Measurements from ENCODE around the gene CNTNAP2.
"Not testable (repeated sequence)": the region's sequence is repeated elsewhere in the genome, so short reads cannot be mapped to it uniquely, and the experiment has no call there.

CNTNAP2 gene

DNA sequence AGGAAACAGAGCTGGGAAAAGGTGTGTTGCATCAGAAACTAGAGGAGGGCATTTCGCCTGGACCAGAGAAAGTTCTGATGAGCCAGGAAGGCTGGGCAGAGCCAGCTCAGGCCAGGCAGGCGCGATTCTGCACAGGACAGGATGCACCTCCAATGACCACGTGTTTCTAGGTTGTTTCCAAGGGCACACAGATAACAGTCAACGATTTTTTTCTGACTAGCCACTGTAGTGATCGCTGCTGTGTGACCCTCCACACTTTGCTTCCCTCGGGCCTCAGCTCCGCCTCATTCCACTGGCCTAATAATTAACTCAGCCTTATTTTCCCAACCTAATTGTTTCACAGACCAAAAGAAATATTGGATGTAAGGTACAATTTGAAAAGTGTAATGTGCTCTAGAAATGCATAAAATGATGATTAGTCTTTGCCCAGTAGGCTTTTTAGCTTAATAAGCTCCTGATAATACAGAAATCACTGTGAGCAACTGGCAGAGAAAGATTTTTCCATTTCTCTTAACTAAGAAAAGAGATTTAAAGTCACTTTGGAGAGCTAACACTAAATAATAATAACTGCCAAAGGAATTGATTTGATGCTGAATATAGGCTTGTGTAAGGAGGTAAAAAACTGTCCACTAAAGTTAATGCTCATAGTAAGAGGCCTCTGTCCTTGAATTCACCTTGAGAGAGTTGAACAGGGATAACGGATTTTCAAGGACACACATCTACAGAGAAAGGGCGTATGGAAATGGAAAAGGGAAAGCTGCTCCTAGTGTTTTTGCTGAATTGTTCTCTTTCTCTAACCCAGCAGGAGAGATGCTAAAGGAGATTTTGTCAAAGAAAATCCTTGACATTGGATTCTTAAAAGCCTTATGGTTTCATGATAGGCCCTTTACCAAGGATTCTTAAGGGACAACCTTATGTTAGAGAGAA is 2183.0 kb downstream of the CNTNAP2 start:
- no peak for DNase-seq

DNA sequence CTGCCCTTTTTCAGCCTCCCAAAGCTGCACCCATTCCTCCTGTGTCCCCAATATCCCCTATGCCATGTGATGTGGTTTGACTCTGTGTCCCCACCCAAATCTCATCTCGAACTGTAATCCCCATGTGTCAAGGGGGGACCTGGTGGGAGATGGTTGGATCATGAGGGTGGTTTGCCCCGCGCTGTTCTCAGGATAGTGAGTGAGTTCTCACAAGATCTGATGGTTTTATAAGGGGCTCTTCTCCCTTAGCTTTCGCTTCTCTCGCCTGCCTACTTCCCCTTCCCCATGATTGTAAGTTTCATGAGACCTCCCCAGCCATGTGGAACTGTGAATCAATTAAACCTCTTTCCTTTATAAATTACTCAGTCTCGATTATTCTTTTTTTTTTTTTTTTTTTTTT is 2185.8 kb downstream of the CNTNAP2 start:
- DNase-seq = not testable (repeated sequence)

DNA sequence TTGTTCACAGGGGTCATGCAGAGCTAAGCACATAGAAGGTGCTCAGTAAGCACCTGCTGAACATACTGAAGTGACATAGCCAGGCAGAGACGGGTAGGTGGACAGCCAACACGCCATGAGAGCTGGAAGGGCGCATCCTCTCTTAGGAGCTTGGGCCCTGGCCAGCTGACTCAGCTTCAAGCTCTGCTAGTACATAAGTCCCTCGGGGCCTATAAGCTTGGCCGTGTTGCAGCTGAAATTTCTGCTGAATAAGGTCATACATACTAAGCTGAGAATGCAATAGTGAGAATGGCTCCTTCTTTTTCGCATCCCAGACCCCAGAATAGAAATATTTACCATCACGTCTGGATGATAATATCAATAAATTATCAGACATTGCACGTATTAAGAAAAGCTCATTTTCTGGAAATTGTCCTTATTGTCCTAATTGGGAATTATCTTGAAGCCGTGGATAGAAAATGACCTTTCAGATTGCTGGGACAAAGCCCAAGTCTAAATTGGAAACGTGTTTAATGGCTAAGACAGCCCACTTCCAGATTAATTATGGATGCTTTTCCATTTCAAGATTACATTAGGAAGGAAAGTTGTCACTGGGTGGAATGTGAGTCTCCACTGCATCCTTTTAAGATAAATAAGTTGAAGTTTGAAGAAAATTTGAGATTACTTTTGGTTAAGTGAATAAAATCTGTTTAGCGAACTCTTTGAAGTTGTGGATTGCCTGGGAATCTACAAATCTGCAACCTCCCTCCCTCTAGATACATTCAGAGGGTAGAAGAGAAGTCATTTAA is 2186.9 kb downstream of the CNTNAP2 start:
- DNase-seq = no peak

DNA sequence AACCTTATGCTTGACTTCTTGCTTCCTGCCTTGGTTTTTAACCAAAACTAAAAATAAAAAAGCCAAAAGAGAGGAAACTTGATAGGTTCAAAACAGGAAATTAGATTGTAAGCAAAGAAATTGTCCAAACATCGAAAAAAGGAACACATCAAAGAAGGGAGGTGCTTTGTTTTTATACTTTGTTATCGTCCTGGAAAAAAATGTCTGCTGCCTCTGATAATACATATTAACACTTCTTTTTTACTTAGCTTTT is 2187.4 kb downstream of the CNTNAP2 start:
- DNase-seq = no peak

DNA sequence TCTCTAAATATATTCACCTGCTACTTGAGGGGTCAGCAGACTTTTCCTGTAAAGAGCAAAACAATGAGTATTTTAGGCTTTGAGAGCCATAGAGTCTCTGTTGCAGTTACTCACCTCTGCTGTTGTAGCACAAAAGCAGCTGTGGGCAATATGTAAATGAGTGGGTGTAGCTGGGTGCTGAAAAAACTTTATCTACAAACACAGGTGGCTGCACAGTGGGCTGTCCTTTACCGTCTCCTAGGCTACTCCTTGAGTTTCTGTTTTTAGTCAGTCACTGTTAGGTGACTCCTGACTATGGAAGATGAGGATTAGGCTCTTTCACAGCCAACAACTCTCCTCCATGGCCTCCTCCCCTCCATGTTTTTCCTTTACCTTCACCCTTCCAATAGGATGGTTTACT is 2187.9 kb downstream of the CNTNAP2 start:
- no peak for DNase-seq

DNA sequence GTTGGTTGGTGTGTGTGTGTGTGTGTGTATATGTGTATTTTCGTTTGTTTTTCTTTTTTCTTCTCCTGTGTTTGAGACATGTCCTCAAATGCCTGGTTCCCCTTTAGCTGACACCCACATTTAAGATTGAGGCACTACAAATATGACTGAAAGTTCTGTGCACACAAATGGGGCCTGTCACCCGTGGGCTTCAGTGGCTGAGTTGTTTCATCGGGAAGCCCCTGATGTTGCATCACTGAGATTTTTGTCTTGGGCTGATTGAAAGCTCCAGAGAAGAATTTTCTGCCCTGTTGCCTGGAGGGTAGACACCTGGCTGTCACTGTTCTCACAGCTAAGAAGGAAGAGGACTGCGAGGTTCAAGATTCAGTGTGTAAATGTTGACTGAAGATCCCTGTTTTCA is 2190.2 kb downstream of the CNTNAP2 start:
- no peak for DNase-seq

DNA sequence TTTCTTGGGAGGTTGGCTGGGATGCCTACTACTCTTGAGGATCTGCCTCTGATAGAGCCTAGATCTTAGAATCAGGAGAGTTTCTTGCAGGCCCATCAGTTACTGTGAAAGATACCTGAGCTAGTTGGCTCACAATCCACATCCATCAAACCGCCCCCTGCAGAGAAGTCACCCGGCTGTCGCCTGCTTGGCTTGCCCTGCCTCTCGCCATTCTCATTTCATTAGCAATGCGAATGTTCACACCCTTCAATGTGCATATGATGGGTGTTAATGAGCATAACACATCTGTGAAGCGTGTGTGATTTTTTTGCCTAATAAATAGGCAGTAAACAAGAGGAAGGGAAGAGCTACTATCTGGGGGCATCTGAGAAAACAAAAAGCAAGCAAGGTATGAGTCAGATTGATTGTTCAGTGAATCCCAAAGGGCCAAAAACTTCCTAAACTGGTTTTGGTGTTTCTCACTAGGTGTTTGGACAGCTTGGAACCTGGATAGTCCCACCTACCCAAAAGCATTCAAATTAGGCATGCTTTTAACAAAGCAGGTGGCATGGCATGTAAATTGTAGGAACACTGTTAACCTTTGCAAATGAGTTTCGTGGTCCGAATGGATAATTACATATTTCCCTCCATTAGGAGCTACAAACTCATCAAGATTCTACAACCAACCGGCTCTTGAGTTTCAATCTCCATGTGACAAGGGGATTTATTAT is 2201.7 kb downstream of the CNTNAP2 start:
- no peak for DNase-seq

DNA sequence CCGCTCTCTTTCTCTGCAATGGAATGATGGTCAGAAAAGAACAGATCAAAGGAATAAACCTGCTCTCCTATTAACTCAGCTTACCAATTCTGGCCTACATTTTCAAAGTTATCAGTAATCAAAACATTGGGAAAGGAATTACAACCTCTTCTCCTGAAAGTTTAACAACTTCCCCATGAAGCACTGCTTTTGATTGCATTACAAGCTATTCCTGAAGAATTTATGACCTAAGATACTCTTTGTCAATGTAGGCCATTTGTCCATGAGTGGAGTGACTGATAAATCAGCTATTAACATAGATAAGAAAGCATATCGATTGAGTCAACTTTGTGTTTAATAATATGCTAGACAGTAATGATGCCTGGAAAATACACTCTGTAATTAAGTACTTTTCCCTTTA is 2202.2 kb downstream of the CNTNAP2 start:
- DNase-seq = no peak

DNA sequence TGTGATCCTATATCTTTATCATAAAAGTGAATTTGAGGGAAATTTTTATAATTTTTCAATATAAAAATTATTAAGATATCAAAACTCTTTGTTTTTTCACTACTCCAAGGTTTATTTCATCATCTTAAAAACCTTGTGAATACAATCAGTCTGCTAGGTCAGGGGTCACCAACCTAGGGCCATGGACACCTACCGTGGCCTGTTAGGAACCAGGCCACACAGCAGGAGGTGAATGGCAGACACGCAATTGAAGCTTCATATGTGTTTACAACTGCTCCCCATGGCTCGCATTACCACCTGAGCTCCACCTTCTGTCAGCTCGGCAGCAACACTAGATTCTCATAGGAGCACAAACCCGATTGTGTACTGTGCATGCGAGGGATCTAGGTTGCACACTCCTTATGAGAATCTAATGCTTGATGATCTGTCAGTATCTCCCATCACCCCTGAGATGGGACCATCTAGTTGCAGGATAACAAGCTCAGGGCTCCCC is 2202.8 kb downstream of the CNTNAP2 start:
- no peak for DNase-seq

DNA sequence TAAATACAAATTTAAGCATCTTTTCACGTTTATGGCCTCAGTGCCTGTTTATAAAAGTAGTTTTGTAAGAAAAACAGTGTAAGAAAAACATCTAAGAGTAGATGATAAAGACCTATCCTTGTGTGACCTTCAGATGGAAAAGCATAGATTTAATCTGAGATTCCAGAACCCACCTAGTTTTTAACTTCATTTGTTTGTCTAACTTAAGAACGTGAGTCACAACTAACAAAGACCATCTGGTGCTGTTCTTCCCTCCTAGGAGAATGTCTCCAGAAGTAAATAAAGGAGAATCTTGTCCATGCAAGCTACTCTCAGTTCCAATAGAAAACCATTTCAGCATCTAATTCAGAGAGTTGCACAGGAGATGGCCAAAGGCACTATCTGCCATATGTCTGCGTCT is 2208.6 kb downstream of the CNTNAP2 start:
- DNase-seq = no peak

DNA sequence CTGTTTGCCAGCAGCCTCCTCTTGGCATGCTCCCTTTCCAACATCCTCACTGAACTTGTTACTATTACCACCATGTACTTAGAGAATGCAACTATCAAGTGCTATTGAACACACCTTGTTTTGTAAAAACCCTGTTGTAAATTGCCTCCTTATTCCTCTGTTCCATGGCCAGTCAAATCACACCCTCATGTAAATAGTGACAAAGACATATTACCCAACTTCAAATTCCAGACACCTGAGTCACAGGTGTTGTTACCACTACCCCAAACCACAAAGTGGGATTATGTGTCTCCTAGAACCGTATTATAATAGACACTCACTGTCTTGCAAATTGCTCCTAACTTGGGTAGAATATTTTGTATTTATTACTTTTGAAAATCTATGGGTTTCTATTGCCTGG is 2210.8 kb downstream of the CNTNAP2 start:
- DNase-seq = no peak

DNA sequence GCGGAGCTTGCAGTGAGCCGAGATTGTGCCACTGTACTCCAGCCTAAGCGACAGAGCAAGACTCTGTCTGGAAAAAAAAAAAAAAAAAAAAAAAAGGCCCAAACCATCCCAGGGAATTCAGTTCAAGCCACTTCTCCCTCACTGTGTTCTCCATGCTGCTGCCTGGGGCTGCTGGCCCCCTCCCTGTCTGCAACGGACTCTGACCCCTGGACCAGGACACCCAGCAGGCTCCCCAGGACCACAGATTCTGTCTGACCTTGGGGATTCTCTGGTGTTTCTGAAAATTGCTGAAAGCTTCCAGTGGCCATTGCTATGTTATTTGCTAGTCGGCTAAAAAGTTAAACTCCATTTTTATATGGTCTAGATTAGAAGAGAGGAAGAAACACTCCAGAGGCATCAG is 2212.3 kb downstream of the CNTNAP2 start:
- no peak for DNase-seq

DNA sequence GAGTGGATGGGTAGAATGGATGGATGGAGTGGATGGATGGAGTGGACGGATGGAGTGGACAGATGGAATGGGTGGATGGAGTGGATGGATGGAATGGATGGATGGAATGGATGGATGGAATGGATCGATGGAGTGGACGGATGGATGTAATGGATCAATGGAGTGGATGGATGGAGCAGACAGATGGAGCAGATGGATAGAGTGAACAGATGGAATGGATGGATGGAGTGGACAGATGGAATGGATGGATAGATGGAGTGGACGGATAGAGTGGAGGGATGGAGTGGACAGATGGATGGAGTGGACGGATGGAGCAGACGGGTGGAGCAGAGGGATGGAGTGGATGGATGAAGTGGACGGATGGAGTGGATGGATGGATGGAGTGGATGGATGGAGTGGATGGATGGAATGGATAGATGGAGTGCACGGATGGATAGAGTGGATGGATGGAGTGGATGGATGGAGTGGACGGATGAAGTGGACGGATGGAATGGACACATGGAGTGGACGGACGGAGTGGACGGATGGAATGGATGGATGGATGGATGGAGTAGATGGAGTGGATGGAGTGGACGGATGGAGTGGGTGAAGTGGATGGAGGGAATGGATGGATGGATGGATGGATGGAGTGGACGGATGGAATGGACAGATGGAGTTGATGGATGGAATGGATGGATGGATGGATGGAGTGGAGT is 2213.7 kb downstream of the CNTNAP2 start:
- DNase-seq = no peak

DNA sequence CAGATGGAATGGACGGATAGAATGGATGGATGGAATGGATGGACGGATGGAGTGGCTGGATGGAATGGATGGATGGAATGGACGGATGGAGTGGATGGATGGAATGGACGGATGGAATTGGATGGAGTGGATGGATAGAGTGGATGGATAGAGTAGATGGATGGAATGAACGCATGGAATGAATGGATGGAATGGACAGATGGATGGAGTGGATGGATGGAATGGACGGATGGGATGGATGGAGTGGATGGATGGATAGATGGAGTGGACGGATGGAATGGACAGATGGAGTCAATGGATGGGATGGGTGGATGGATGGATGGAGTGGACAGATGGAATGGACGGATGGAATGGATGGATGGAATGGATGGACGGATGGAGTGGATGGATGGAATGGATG is 2214.2 kb downstream of the CNTNAP2 start:
- no peak for DNase-seq

DNA sequence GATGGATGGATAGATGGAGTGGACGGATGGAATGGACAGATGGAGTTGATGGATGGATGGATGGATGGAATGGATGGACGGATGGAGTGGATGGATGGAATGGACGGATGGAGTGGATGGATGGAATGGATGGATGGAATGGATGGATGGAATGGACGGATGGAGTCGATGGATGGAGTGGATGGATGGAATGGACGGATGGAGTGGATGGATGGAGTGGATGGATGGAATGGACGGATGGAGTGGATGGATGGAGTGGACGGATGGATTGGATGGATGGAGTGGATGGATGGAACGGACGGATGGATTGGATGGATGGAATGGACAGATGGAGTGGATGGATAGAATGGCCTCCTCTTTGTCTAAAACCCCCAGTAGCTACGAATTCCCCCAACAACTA is 2214.9 kb downstream of the CNTNAP2 start:
- DNase-seq = not testable (repeated sequence)

DNA sequence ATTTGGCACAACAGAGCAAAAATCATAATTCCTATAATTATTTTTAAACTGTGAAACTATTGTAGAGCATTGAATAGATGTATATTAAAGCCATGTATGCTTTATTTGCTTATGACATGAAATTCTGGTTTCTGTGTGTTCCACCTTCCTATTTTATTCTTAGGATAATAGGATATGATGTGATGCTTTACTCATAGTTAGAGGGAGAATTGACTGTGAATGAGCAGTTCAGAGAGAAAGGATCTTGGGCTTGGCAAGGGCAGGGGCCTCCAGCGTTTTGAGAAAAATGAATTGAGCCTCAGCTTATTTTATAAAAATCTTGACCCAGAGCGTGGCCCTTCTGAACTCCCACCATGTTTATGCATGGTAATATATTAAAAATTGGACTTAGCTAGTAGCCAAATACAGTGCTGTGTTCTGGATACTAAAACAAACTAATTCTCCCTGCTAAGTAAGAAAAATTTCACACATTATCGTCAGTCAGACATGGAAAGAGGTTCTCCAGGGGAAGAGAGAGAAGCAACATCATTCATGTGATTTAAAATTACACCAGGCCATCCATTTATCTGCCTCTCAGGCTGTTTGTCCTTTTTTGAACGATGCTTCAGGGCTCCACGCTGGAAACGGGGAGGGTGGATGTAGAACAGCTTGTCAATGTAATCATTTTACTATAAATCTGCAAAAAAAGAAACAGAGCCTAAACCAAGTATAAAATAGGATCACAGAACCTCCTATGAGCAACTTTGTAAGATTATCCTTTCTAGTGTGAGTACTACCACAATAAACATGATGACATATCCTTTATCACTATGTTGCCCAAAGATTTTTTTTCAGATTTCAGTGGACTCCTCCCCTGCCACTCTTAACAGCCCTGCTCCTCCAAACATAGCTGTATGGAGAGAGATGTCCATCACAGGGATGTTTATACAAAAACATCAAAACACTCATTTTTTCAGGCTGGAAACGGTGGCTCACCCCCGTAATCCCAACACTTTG is 2215.9 kb downstream of the CNTNAP2 start:
- no peak for DNase-seq

DNA sequence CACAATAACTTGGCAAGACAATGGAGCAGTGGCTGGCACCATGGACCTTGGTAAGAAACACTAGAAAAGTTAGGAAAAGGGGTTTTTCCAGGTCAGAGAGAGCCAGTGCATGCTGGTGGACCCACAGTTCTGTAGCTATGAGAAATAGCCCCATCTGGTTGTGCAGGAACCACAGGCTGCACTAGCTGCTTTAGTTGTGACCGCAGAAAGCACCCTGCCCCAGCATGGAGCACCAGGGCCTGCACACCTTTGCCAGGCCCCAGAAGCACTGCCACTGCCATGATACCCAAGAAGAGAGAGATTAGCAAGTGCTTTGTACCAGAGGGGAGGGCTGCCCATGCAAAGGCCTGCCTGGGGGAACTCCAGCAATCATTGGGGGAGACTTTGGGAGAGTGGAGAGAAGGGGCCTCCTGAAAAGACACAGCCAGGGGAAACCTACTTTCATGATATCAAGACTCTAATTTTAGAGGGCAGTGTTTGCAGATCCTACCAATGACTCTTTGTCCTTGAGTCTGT is 2217.9 kb downstream of the CNTNAP2 start:
- DNase-seq = no peak

DNA sequence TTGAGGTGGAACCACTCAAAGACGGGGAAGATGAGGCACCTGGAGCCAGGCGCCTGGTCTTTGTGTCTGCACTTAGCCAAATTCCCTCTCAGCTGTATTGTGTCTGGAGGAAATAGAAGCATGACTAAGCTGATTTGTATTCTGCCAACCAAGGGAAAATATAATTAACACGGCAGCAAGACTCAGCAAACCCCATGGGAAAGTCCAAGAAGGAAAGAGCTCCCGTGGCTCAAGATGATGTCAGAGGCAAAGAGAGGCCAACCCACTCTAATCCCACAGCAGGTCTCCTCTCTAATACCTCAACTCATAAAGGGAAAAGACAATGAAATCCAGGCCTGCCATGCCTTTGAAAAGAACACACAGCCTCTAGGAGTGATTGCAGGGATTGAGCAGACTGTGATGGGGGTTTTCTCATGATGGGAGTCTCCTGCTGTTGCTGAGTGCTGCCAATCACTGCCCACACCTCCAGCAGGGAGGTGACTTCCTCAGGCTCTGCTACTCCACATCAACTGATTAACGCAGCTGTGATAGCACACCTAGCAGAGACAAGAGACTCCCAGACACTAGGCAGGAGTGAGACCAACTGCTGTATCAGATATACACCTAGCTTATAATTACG is 2218.5 kb downstream of the CNTNAP2 start:
- peak; percentile 42 for DNase-seq

DNA sequence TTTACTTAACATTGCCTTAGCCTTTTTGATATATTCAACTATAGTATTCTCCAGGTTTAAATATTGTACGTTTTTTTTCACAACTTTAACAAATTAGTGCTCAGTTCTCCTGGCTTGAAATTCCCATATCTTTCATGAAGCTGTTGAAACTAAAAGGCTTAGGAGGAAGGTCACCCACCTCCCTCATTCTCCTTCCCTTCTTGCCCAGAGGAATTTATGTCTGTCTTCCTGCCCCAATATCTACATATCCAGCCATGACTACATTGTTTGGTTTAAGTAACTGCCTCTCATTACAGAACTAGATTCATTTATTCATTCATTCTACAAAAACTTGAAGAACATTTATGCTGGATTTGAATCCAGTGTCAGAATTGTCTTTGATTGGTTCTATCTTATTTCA is 2219.2 kb downstream of the CNTNAP2 start:
- DNase-seq = no peak

DNA sequence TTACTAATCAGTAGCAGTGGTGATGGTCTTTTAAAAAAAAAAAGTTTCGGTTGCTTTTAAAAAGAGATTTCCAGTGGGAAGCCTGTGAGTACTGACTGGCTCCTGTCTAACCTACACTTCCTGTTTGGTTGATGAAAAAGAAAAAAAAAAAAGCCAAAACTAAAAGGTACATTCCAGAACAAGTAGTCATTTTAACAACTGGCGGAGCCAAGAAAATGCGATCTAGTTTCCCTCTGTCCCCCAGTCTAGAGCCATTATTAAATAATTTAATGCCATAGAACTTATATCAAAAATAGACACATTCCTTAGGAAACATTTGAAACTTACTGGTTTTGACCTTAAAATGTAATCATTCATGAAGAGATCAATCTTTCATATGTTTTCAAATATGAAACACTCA is 2219.8 kb downstream of the CNTNAP2 start:
- no peak for DNase-seq
